AG04449 (cell line): ENCODE measurements around the gene PLCL1.

ENCODE experiments used
- CTCF ChIA-PET: fragments of 350-600 bp; formaldehyde crosslinking; extraction: SDS; loops from one replicate; lab custom pipeline; 2021; ENCODE audit warnings: antibody characterized with exemption; lab: Yijun Ruan, JAX
- POLR2A ChIA-PET: fragments of 400-600, 350-600 bp; formaldehyde crosslinking; extraction: SDS; loops from one replicate; lab custom pipeline; 2020; ENCODE audit warnings: antibody characterized with exemption, inconsistent platforms; lab: Yijun Ruan, JAX
- DNase-seq: peaks from one replicate; pipeline ENCODE4 v3.0.0-alpha.2; 2010; ENCODE audit warnings: low read depth, low spot score
- H3K4me3 ChIP-seq: 2 replicates; pipeline ENCODE4 v1.5.1; 2011; ENCODE audit warnings: low read depth, mild to moderate bottlenecking, control low read depth, low read length
- CTCF ChIP-seq: IDR thresholded peaks from one replicate; pipeline ENCODE4 v1.5.1; 2011; ENCODE audit warnings: mild to moderate bottlenecking, moderate library complexity, low read length, control low read depth, inconsistent platforms; ENCODE audit not compliant: insufficient read depth; ENCODE audit errors: missing control alignments

The PLCL1 gene

GRCh38 chr2:197846777-197847176 is 42.4 kb downstream of the PLCL1 start:
- peak; percentile 52 for DNase-seq
- no peak for TF ChIP-seq CTCF
- ChIA-PET POLR2A (no interaction called here), CTCF (interaction anchor here (1.2 to 1.3 kb wide), 2 partner anchors 9 to 32 kb away, joined by 3 to 4 read pairs; no protein-coding TSS in a partner anchor)
- no peak overlapping the region for H3K4me3 ChIP-seq

- ChIA-PET POLR2A (no interaction called here), CTCF (interaction anchor here (1.1 kb wide), 1 partner anchor 141 kb away, joined by 4 read pairs; no protein-coding TSS in a partner anchor)
- TF ChIP-seq CTCF = no peak
- H3K4me3 ChIP-seq = no peak overlapping the region
- DNase-seq = no peak
These were observed 43.4 kb downstream of the PLCL1 start for GRCh38 chr2:197847651-197848401.

DNA sequence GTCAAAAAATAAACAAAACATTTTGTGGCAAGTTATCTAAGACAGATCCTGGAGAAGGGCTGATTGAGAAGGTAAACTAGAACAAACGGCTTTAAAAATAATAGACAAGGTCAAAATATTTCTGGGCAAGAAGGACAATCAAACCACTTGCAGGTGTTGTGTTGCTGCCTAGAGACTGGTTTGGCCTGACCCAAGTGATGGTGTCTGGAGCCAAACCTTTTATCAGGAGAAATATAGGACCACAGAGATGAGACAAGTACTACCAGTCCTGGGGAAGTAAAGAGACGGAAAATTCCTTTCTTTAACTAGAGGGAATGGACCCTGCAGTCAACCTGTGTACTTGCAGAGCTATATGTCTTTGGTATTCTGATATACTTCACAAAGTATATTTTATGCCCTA is 44.2 kb downstream of the PLCL1 start:
- POLR2A ChIA-PET = no interaction called here
- CTCF ChIA-PET = interaction anchor here (1.1 kb wide), 1 partner anchor 142 kb away, joined by 4 read pairs; no protein-coding TSS in a partner anchor
- TF ChIP-seq CTCF = no peak
- H3K4me3 ChIP-seq = no peak overlapping the region
- no peak for DNase-seq

GRCh38 chr2:197850882-197851450 is 46.6 kb downstream of the PLCL1 start:
- POLR2A ChIA-PET = no interaction called here
- no peak for DNase-seq
- H3K4me3 ChIP-seq = no peak overlapping the region
- CTCF ChIA-PET = interaction anchor here (1.4 to 2.4 kb wide), 4 partner anchors 9 to 276 kb away, joined by 3 to 7 read pairs (median 5); no protein-coding TSS in a partner anchor
- no peak for TF ChIP-seq CTCF

GRCh38 chr2:197851451-197851850 is 47.1 kb downstream of the PLCL1 start:
- CTCF ChIA-PET = interaction anchor here (0.9 to 2.4 kb wide), 6 partner anchors 8 to 276 kb away, joined by 3 to 7 read pairs (median 4); no protein-coding TSS in a partner anchor
- no peak for DNase-seq
- no peak overlapping the region for H3K4me3 ChIP-seq
- TF ChIP-seq CTCF = peak; percentile 5
- POLR2A ChIA-PET = no interaction called here

- H3K4me3 ChIP-seq = no peak overlapping the region
- no peak for TF ChIP-seq CTCF
- ChIA-PET CTCF (interaction anchor here (0.9 to 2.4 kb wide), 5 partner anchors 8 to 275 kb away, joined by 3 to 7 read pairs (median 5); no protein-coding TSS in a partner anchor), POLR2A (no interaction called here)
- no peak for DNase-seq
These were observed 47.7 kb downstream of the PLCL1 start for GRCh38 chr2:197852108-197852507.
